ENCODE measurements around the gene SLC2A6. TPM values are rescaled to one million over a fixed set of nuclear protein-coding genes. Genes with fewer than 3 reads are reported as not detected.

SLC2A6 gene
- total RNA-seq, 1 donor from 2014 or later, result 37.4 TPM

DNA sequence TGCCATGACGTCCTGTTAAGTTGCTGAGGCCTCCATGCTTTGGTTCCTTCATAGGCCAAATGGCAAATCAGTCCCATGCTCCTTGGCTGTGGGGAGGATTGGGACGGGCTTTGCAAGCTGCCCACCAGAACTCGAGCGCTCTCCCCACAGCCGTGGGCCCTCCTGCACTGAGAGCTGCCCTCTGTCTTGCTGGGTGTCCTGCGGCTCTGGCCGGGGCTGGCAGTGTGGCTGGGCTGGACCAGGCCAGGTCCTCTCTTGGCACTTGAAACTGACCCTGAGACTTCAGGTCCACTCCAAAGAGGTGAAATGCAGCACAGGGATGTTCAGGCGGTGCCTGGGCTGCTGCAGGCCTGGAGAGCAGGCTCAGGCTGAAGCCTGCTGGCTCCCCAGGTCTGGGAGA lies 38.8 kb upstream of the SLC2A6 start:
- TF ChIP-seq, protein P1, sequence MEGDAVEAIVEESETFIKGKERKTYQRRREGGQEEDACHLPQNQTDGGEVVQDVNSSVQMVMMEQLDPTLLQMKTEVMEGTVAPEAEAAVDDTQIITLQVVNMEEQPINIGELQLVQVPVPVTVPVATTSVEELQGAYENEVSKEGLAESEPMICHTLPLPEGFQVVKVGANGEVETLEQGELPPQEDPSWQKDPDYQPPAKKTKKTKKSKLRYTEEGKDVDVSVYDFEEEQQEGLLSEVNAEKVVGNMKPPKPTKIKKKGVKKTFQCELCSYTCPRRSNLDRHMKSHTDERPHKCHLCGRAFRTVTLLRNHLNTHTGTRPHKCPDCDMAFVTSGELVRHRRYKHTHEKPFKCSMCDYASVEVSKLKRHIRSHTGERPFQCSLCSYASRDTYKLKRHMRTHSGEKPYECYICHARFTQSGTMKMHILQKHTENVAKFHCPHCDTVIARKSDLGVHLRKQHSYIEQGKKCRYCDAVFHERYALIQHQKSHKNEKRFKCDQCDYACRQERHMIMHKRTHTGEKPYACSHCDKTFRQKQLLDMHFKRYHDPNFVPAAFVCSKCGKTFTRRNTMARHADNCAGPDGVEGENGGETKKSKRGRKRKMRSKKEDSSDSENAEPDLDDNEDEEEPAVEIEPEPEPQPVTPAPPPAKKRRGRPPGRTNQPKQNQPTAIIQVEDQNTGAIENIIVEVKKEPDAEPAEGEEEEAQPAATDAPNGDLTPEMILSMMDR (IDR thresholded peaks at IDR 0.05), result no peak
- no peak overlapping the region for H3K4me3 Mint-ChIP-seq
- CTCF ChIA-PET, result no interaction called here
- intact Hi-C loops (cut with micrococcal nuclease), result no loop called here
- no peak for DNase-seq
- H3K27me3 Mint-ChIP-seq, result peaks cover 7% of the 10 kb centered on the region
- H3K4me1 Mint-ChIP-seq, result no peaks in the 10 kb centered on the region
- ATAC-seq (ENCODE audit: low read depth), result no peak
- POLR2A ChIA-PET, result no interaction called here
- no peak overlapping the region for H3K27ac Mint-ChIP-seq
- no peaks in the 10 kb centered on the region for H3K36me3 Mint-ChIP-seq (ENCODE audit: low read depth)
- no peaks in the 10 kb centered on the region for H3K9me3 Mint-ChIP-seq

GRCh38 chr9:133516961-133517350 lies 38.1 kb upstream of the SLC2A6 start:
- CTCF ChIA-PET, result no interaction called here
- H3K36me3 Mint-ChIP-seq (ENCODE audit: low read depth), result no peaks in the 10 kb centered on the region
- ATAC-seq (ENCODE audit: low read depth) (no peak), DNase-seq (no peak)
- no peaks in the 10 kb centered on the region for H3K4me1 Mint-ChIP-seq
- TF ChIP-seq, protein P1 (IDR thresholded peaks at IDR 0.05), result no peak
- H3K27ac Mint-ChIP-seq, result no peak overlapping the region
- intact Hi-C loops (cut with micrococcal nuclease), result no loop called here
- no peak overlapping the region for H3K4me3 Mint-ChIP-seq
- POLR2A ChIA-PET, result no interaction called here
- H3K27me3 Mint-ChIP-seq, result peaks cover 7% of the 10 kb centered on the region
- no peaks in the 10 kb centered on the region for H3K9me3 Mint-ChIP-seq

- Mint-ChIP-seq H3K27me3 (peaks cover 7% of the 10 kb centered on the region), H3K9me3 (no peaks in the 10 kb centered on the region), H3K4me1 (no peaks in the 10 kb centered on the region), H3K27ac (no peak overlapping the region), H3K4me3 (no peak overlapping the region), H3K36me3 (ENCODE audit: low read depth) (no peaks in the 10 kb centered on the region)
- ATAC-seq (ENCODE audit: low read depth), result no peak
- intact Hi-C loops (cut with micrococcal nuclease), result no loop called here
- TF ChIP-seq, protein P1 (IDR thresholded peaks at IDR 0.05), result no peak
- ChIA-PET CTCF (no interaction called here), POLR2A (no interaction called here)
- DNase-seq, result no peak
Observed at GRCh38 chr9:133516256-133516960, 37.5 kb upstream of the SLC2A6 start.

- Mint-ChIP-seq H3K36me3 (ENCODE audit: low read depth) (no peaks in the 10 kb centered on the region), H3K27me3 (peaks cover 7% of the 10 kb centered on the region), H3K27ac (no peak overlapping the region), H3K4me1 (no peaks in the 10 kb centered on the region), H3K4me3 (no peak overlapping the region), H3K9me3 (no peaks in the 10 kb centered on the region)
- DNase-seq (no peak), ATAC-seq (ENCODE audit: low read depth) (no peak)
- intact Hi-C loops (cut with micrococcal nuclease), result no loop called here
- ChIA-PET POLR2A (no interaction called here), CTCF (no interaction called here)
- TF ChIP-seq, protein P1 (IDR thresholded peaks at IDR 0.05), result no peak
Observed at GRCh38 chr9:133515615-133516255, 36.8 kb upstream of the SLC2A6 start.

DNA sequence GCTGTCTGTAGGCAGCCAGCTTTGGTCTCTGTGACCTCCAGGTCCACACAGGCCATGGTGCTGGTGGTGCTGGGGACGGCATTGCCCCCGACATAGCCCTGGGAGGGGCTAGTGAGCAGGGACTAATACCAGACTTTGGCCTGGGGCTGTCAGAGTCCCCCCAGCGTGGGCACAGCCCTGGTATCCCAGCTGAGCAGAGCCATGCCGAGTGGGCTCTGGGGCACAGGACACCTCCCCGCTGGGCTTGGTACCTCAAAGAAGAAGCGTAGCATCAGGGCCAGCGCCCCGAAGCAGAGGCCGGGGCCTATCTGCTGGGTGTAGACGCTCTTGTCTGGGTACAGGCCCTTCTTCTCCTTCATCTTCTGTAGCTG lies 36.3 kb upstream of the SLC2A6 start:
- POLR2A ChIA-PET, result no interaction called here
- TF ChIP-seq, protein P1 (IDR thresholded peaks at IDR 0.05), result no peak
- Mint-ChIP-seq H3K4me3 (no peak overlapping the region), H3K9me3 (no peaks in the 10 kb centered on the region), H3K27me3 (peaks cover 7% of the 10 kb centered on the region), H3K36me3 (ENCODE audit: low read depth) (no peaks in the 10 kb centered on the region), H3K4me1 (no peaks in the 10 kb centered on the region), H3K27ac (no peak overlapping the region)
- CTCF ChIA-PET, result no interaction called here
- intact Hi-C loops (cut with micrococcal nuclease), result no loop called here
- DNase-seq, result no peak
- no peak for ATAC-seq (ENCODE audit: low read depth)

Measured in activated B cell treated with CpG ODN at 0.5 μM for 24 hours (primary cell).